Glutamatergic neuron (in vitro differentiated cells): ENCODE results near the gene RPTOR. TPM values are rescaled to one million over a fixed set of nuclear protein-coding genes. Genes with fewer than 3 reads are reported as not detected.

Experiments used
- DNase-seq: peaks from one replicate; pipeline ENCODE4 v3.0.0; 2022
- H3K27ac Mint-ChIP-seq: one replicate; pipeline ENCODE4 v1.8.0; 2020; ENCODE audit warnings: mild to moderate bottlenecking, mixed read lengths, inconsistent platforms; ENCODE audit not compliant: unreplicated experiment
- H3K27me3 Mint-ChIP-seq: one replicate; pipeline ENCODE4 v1.8.0; 2020; ENCODE audit warnings: mild to moderate bottlenecking, moderate library complexity, mixed read lengths, inconsistent platforms; ENCODE audit not compliant: unreplicated experiment
- H3K36me3 Mint-ChIP-seq: one replicate; pipeline ENCODE4 v1.8.0; 2020; ENCODE audit warnings: mild to moderate bottlenecking, mixed read lengths, inconsistent platforms; ENCODE audit not compliant: unreplicated experiment
- H3K4me1 Mint-ChIP-seq: one replicate; pipeline ENCODE4 v1.8.0; 2020; ENCODE audit warnings: mild to moderate bottlenecking, low read depth, mixed read lengths, inconsistent platforms; ENCODE audit not compliant: unreplicated experiment
- H3K4me3 Mint-ChIP-seq: one replicate; pipeline ENCODE4 v1.8.0; 2020; ENCODE audit warnings: mild to moderate bottlenecking, mixed read lengths, inconsistent platforms; ENCODE audit not compliant: unreplicated experiment
- H3K9me3 Mint-ChIP-seq: one replicate; pipeline ENCODE4 v1.8.0; 2020; ENCODE audit warnings: mild to moderate bottlenecking, moderate library complexity, mixed read lengths, inconsistent platforms; ENCODE audit not compliant: unreplicated experiment
- CTCF ChIP-seq: fragments of 200-600 bp; sonication (generic); IDR thresholded peaks from one replicate; pipeline ENCODE4 v1.5.0; 2021; ENCODE audit not compliant: partially characterized antibody, unreplicated experiment
- total RNA-seq: library from RNA; stranded (reverse); fragmentation: NEBNext Ultra II Directional; extraction: Animal tissue kit (Norgen Biotek cat#: 25700); gene quantifications from one replicate; pipeline ENCODE4 v1.2.1, GENCODE V29; 2021; ENCODE audit not compliant: unreplicated experiment

Gene RPTOR
- total RNA-seq, 1 donor from 2014 or later: 39.8 TPM

GRCh38 chr17:80608326-80608725 is 63.7 kb downstream of the RPTOR start:
- H3K4me3 Mint-ChIP-seq: no peak overlapping the region
- no peak for DNase-seq
- peaks cover 10% of the 10 kb centered on the region for H3K27me3 Mint-ChIP-seq
- H3K36me3 Mint-ChIP-seq: no peaks in the 10 kb centered on the region
- H3K27ac Mint-ChIP-seq: no peak overlapping the region
- H3K9me3 Mint-ChIP-seq: peaks cover 3% of the 10 kb centered on the region
- TF ChIP-seq CTCF: no peak
- peaks cover 5% of the 10 kb centered on the region for H3K4me1 Mint-ChIP-seq

- H3K4me3 Mint-ChIP-seq: no peak overlapping the region
- H3K4me1 Mint-ChIP-seq: peaks cover 16% of the 10 kb centered on the region
- H3K9me3 Mint-ChIP-seq: peaks cover 3% of the 10 kb centered on the region
- no peaks in the 10 kb centered on the region for H3K36me3 Mint-ChIP-seq
- H3K27ac Mint-ChIP-seq: no peak overlapping the region
- peaks cover 12% of the 10 kb centered on the region for H3K27me3 Mint-ChIP-seq
- DNase-seq: no peak
- no peak for TF ChIP-seq CTCF
Observed at GRCh38 chr17:80609757-80610156, 65.1 kb downstream of the RPTOR start.

GRCh38 chr17:80611816-80612215 is 67.2 kb downstream of the RPTOR start:
- no peak for TF ChIP-seq CTCF
- peaks cover 13% of the 10 kb centered on the region for H3K27me3 Mint-ChIP-seq
- no peak overlapping the region for H3K4me3 Mint-ChIP-seq
- no peak for DNase-seq
- no peak overlapping the region for H3K27ac Mint-ChIP-seq
- peaks cover 2% of the 10 kb centered on the region for H3K9me3 Mint-ChIP-seq
- peaks cover 28% of the 10 kb centered on the region for H3K4me1 Mint-ChIP-seq
- no peaks in the 10 kb centered on the region for H3K36me3 Mint-ChIP-seq

GRCh38 chr17:80612997-80613731 is 68.5 kb downstream of the RPTOR start:
- Mint-ChIP-seq H3K36me3 (no peaks in the 10 kb centered on the region), H3K27me3 (peaks cover 13% of the 10 kb centered on the region), H3K4me3 (no peak overlapping the region), H3K9me3 (peaks cover 2% of the 10 kb centered on the region), H3K4me1 (peaks cover 28% of the 10 kb centered on the region), H3K27ac (no peak overlapping the region)
- DNase-seq: no peak
- TF ChIP-seq CTCF: no peak

GRCh38 chr17:80613732-80614071 is 69.1 kb downstream of the RPTOR start:
- DNase-seq: no peak
- no peak for TF ChIP-seq CTCF
- Mint-ChIP-seq H3K36me3 (no peaks in the 10 kb centered on the region), H3K4me3 (no peak overlapping the region), H3K27ac (no peak overlapping the region), H3K4me1 (peaks cover 29% of the 10 kb centered on the region), H3K9me3 (peaks cover 4% of the 10 kb centered on the region), H3K27me3 (peaks cover 12% of the 10 kb centered on the region)
